SK-N-SH treated with all-trans-retinoic acid at 6 μM for 48 hours (cell line): ENCODE data around the gene CST9.

Experiments
- ARNTL ChIP-seq: fragments of 450-650 bp; formaldehyde crosslinking; IDR thresholded peaks from 2 replicates; pipeline ENCODE4 v1.5.0; 2020; ENCODE audit warnings: low read depth, mild to moderate bottlenecking, moderate library complexity, borderline replicate concordance
- BACH2 ChIP-seq: fragments of 250-450 bp; sonication (Bioruptor Pico); IDR thresholded peaks from 2 replicates; pipeline ENCODE4 v1.9.0; 2021; ENCODE audit warnings: mild to moderate bottlenecking, borderline replicate concordance
- CREB5 ChIP-seq: fragments of 250-450 bp; sonication (Bioruptor Pico); IDR thresholded peaks from 2 replicates; pipeline ENCODE4 v1.5.1; 2020; ENCODE audit warnings: low read depth, mild to moderate bottlenecking, moderate library complexity
- ESRRG ChIP-seq: fragments of 250-450 bp; sonication (Bioruptor Pico); IDR thresholded peaks from 2 replicates; pipeline ENCODE4 v1.6.1; 2021; ENCODE audit warnings: mild to moderate bottlenecking
- PATZ1 ChIP-seq: fragments of 250-450 bp; sonication (Bioruptor Pico); IDR thresholded peaks from 2 replicates; pipeline ENCODE4 v1.8.0; 2020; ENCODE audit warnings: mild to moderate bottlenecking, moderate library complexity, borderline replicate concordance
- POU6F1 ChIP-seq: fragments of 250-450 bp; sonication (Bioruptor Pico); IDR thresholded peaks from 2 replicates; pipeline ENCODE4 v1.8.0; 2021; ENCODE audit warnings: low read depth, mild to moderate bottlenecking, moderate library complexity, borderline replicate concordance
- PPARA ChIP-seq: fragments of 250-450 bp; sonication (Bioruptor Pico); IDR thresholded peaks from 2 replicates; pipeline ENCODE4 v1.5.0; 2020; ENCODE audit warnings: mild to moderate bottlenecking, borderline replicate concordance
- RARB ChIP-seq: fragments of 250-450 bp; sonication (Bioruptor Pico); IDR thresholded peaks from 2 replicates; pipeline ENCODE4 v1.8.0; 2021; ENCODE audit warnings: mild to moderate bottlenecking, moderate library complexity
- TCF4 ChIP-seq: fragments of 250-450 bp; sonication (Bioruptor Pico); IDR thresholded peaks from 2 replicates; pipeline ENCODE4 v1.8.0; 2021; ENCODE audit warnings: mild to moderate bottlenecking, moderate library complexity, borderline replicate concordance
- TSHZ2 ChIP-seq: fragments of 250-450 bp; sonication (Bioruptor Pico); IDR thresholded peaks from 2 replicates; pipeline ENCODE4 v1.5.0; 2020; ENCODE audit warnings: mild to moderate bottlenecking, moderate library complexity
- ZFP3 ChIP-seq: fragments of 250-450 bp; sonication (Bioruptor Pico); IDR thresholded peaks from 2 replicates; pipeline ENCODE4 v1.5.0; 2020; ENCODE audit warnings: mild to moderate bottlenecking, moderate library complexity
- ZFP30 ChIP-seq: fragments of 450-650 bp; formaldehyde crosslinking; IDR thresholded peaks from 2 replicates; pipeline ENCODE4 v1.5.0; 2022; ENCODE audit warnings: mild to moderate bottlenecking, moderate library complexity
- ZNF565 ChIP-seq: fragments of 450-650 bp; formaldehyde crosslinking; conservative IDR thresholded peaks from 2 replicates; pipeline ENCODE4 v1.5.0; 2020; ENCODE audit warnings: low read depth, mild to moderate bottlenecking, moderate library complexity
- ZNF70 ChIP-seq: fragments of 450-650 bp; formaldehyde crosslinking; IDR thresholded peaks from 2 replicates; pipeline ENCODE4 v1.5.0; 2020; ENCODE audit warnings: mild to moderate bottlenecking, moderate library complexity

- TF ChIP-seq TCF4 (CRISPR knock-in tag): no peak
- TF ChIP-seq PPARA (CRISPR knock-in tag): no peak
- no peak for TF ChIP-seq ZFP30 (CRISPR knock-in tag)
- TF ChIP-seq RARB: no peak
- no peak for TF ChIP-seq ESRRG (CRISPR knock-in tag)
- TF ChIP-seq ARNTL (CRISPR knock-in tag): no peak
- TF ChIP-seq BACH2 (CRISPR knock-in tag): no peak
- no peak for TF ChIP-seq PATZ1 (CRISPR knock-in tag)
- no peak for TF ChIP-seq POU6F1 (CRISPR knock-in tag)
- no peak for TF ChIP-seq ZFP3 (CRISPR knock-in tag)
- no peak for TF ChIP-seq ZNF565 (CRISPR knock-in tag)
- no peak for TF ChIP-seq CREB5 (CRISPR knock-in tag)
- TF ChIP-seq TSHZ2 (CRISPR knock-in tag): no peak
- no peak for TF ChIP-seq ZNF70 (CRISPR knock-in tag)
Observed at GRCh38 chr20:23613676-23614075, 8.0 kb upstream of the CST9 start.
